Transverse colon (tissue), 4 donors: ENCODE measurements around the gene IFITM1. TPM values are rescaled to one million over a fixed set of nuclear protein-coding genes. Genes with fewer than 3 reads are reported as not detected.

ENCODE experiments used
- DNase-seq: peaks from one replicate; pipeline ENCODE4 v3.0.0-alpha.2; 2019
- H3K27ac ChIP-seq, 4 donors: fragments of 200-600 bp; sonication (generic); 2 replicates each; pipeline ENCODE4 v1.5.1; 2016 to 2018; ENCODE audit warnings: inconsistent platforms in 4 of 4
- H3K27me3 ChIP-seq: fragments of 200-600 bp; sonication (generic); 2 replicates; pipeline ENCODE4 v1.5.1; 2017; ENCODE audit warnings: inconsistent platforms
- H3K36me3 ChIP-seq, 4 donors: fragments of 200-600 bp; sonication (generic); 2 replicates each; pipeline ENCODE4 v1.5.1; 2017 to 2019; ENCODE audit warnings: inconsistent platforms in 4 of 4
- H3K4me1 ChIP-seq, 4 donors: fragments of 200-600 bp; sonication (generic); 2 replicates each; pipeline ENCODE4 v1.5.1; 2017 to 2020; ENCODE audit warnings: inconsistent platforms in 4 of 4
- H3K4me3 ChIP-seq, 4 donors: fragments of 200-600 bp; sonication (generic); 1 replicate in 1 of 4; 2 replicates in 3 of 4; pipeline versions ENCODE4 v1.5.1 to v1.6.1; 2017 to 2019; ENCODE audit warnings: inconsistent platforms in 4 of 4
- H3K9me3 ChIP-seq, 2 donors: fragments of 200-600 bp; sonication (generic); 2 replicates each; pipeline ENCODE4 v1.5.1; 2017 to 2019; ENCODE audit warnings: inconsistent platforms in 2 of 2
- CTCF ChIP-seq, 5 experiments: fragments of 200-600 bp in 3 of 5; fragments of 450-650 bp in 2 of 5; sonication (generic) in 3 of 5; IDR thresholded peaks; 1 replicate in 2 of 5; 2 replicates in 3 of 5; pipeline ENCODE4 v1.5.1; 2016 to 2017; ENCODE audit warnings: antibody characterized with exemption in 5 of 5, inconsistent platforms in 3 of 5, mild to moderate bottlenecking in 2 of 5, moderate library complexity in 1 of 5
- EP300 ChIP-seq: sonication (generic); formaldehyde crosslinking; IDR thresholded peaks from one replicate; pipeline ENCODE4 v1.6.1; 2017; ENCODE audit warnings: antibody characterized with exemption, low read depth
- POLR2A ChIP-seq: fragments of 450-650 bp; IDR thresholded peaks from one replicate; pipeline ENCODE4 v1.6.1; 2016; ENCODE audit warnings: antibody characterized with exemption, mild to moderate bottlenecking, moderate library complexity
- POLR2AphosphoS5 ChIP-seq, 3 donors: sonication (generic); formaldehyde crosslinking; IDR thresholded peaks; one replicate each; pipeline ENCODE4 v1.6.1; 2016; ENCODE audit warnings: antibody characterized with exemption in 3 of 3
- WGBS, 2 donors: methylation state at CpG; one replicate each; pipeline ENCODE4 v1.1.5; 2018; ENCODE audit warnings: low coverage in 1 of 2; 5-methylcytosine and 5-hydroxymethylcytosine counted together
- in situ Hi-C, 4 donors: fragments of 200-750 bp; cut with MboI; loops; one replicate each; pipeline versions ENCODE4 v1.15.0 to v1.15.1; 2017; ENCODE audit warnings: low sequenced_read_pairs in 3 of 4, low pct_ligation_motif_present in 1 of 4, low pct_unique_long_range_greater_than_20kb in 1 of 4
- intact Hi-C: fragments of 100-400 bp; cut with DNase I; formaldehyde crosslinking; loops from one replicate; pipeline ENCODE4 v1.15.1; 2023; ENCODE audit warnings: low total_unique reads
- total RNA-seq, 4 donors: library from RNA; depleted of rRNA; stranded (reverse); fragments of >200 nt; gene quantifications; one replicate each; pipeline ENCODE4 v1.1.0, GENCODE V29; 2016

Gene IFITM1
- total RNA-seq, 4 donors from 2014 or later: 19.9 to 109 (median 60.5) TPM

DNA sequence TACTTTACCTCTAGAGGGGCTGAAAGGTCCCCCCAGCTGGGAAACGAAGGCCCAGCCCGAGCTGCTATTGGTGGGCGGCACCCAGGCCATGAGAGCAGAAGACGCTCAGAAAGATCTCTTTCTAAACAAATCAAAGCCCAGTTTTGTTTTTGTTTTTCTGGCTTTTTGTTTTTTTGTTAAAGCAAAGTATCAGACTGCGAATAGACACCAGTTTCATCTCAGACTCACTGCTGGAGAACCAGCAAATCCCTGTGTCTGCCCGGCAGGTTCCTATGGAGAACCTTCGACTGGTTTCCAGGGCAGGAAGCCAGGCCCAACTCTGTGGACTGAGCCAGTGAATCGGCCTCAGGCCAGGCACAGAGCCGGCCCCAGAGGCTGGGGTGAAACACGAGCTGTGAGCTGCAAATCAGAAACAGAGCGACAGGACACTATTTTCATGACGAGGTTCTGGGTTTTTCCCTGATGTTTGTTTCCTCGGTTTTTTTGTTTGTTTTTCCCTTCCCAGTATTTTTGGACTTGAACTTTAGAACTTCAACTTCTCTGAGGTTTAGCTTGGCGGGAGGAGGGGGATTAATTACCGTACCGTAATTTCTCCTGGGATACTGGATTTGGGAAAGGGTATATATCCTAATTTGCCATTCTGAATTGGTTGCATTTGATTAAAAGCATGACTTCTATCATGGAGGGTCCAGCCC lies 39.5 kb downstream of the IFITM1 start:
- in situ Hi-C loops (no loop called here), intact Hi-C loops (no loop called here)
- DNase-seq: peak; percentile 73
- peak overlapping the region; percentile 91 to 93 (median 92) for H3K27ac ChIP-seq
- TF ChIP-seq CTCF (IDR thresholded peaks at IDR 0.05): no peak
- TF ChIP-seq POLR2AphosphoS5 (IDR thresholded peaks at IDR 0.05): peak; percentile 13 to 47 (median 42)
- no peaks in the 10 kb centered on the region for H3K9me3 ChIP-seq
- H3K4me1 ChIP-seq: peaks cover 18 to 34% (median 26%) of the 10 kb centered on the region in 4 donors
- 30 to 38% methylated on average over 11 to 16 of the region's 16 CpGs for WGBS, 2 donors
- H3K36me3 ChIP-seq: no peaks in the 10 kb centered on the region
- H3K27me3 ChIP-seq: no peaks in the 10 kb centered on the region
- H3K4me3 ChIP-seq: no peak overlapping the region

DNA sequence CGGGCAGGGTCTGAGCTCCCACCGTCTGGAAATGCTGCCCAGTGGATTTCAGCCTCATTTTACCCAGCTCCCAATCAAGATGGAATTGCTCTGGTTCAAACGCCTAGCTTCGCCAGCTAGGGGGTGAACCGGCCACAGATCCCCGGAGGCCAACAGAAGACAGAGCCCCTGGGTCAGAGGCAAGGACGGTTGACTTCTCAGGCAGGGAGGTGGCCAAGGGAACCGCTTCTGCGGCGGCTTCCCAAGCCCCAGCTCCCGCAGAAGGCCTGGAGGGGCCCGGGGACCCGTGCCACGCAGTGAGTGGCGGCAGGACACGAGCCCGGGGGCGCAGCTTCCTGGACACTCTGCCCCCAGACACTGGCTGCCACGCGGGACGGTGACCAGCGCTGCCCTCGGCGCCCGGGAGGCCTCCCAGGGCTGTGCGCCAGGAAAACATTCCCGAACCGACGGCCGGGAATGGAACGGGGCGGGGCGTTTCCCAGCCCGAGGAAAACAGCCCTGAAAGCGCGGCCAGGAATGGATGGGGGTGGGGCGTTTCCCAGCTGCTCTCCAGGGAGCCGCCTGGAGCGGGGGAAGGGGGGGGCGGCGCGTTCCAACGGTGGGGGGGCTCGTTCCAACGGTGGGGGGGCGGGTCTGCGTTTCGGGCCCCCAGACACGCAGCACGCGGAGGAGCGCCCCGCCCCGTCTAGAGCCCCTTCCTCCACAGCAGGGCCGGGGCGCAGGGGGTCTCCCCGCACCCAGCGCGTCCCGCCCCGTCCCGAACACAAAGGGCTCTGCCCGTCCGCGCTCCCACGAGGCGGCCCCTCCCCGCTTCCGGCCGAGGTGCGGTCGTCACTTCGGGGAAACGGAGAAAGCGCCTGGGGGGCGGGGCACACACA lies 42.0 kb downstream of the IFITM1 start:
- Histone ChIP-seq H3K4me1 (peaks cover 18 to 30% (median 26%) of the 10 kb centered on the region in 4 donors), H3K36me3 (no peaks in the 10 kb centered on the region), H3K27ac (peak overlapping the region; percentile 91 to 93 (median 92)), H3K27me3 (no peaks in the 10 kb centered on the region), H3K4me3 (peak overlapping the region; percentile 39 to 57 (median 49)), H3K9me3 (no peaks in the 10 kb centered on the region)
- TF ChIP-seq EP300: peak; percentile 83
- TF ChIP-seq POLR2AphosphoS5 (IDR thresholded peaks at IDR 0.05): peak; percentile 71 to 81 (median 75)
- no peak for TF ChIP-seq CTCF (IDR thresholded peaks at IDR 0.05)
- TF ChIP-seq POLR2A: peak; percentile 18
- intact Hi-C loops (loop anchor here (5.0 kb wide), 1 partner anchor 49 kb away; the partner anchor contains the start of gene IFITM2), in situ Hi-C loops (no loop called here)
- peak; percentile 95 for DNase-seq
- 8% methylated on average over 37 of the region's 76 CpGs; no CpG with 5 or more reads in 1 of the 2 donors for WGBS, 2 donors

GRCh38 chr11:356610-357009 lies 42.8 kb downstream of the IFITM1 start:
- H3K4me3 ChIP-seq: no peak overlapping the region
- H3K36me3 ChIP-seq: no peaks in the 10 kb centered on the region
- peaks cover 18 to 26% (median 24%) of the 10 kb centered on the region in 4 donors for H3K4me1 ChIP-seq
- H3K27me3 ChIP-seq: no peaks in the 10 kb centered on the region
- in situ Hi-C loops (no loop called here), intact Hi-C loops (loop anchor here (5.0 kb wide), 1 partner anchor 49 kb away; the partner anchor contains the start of gene IFITM2)
- WGBS, 2 donors: 76 to 82% methylated on average over 2 to 6 of the region's 6 CpGs
- no peak for DNase-seq
- TF ChIP-seq EP300: no peak
- TF ChIP-seq POLR2AphosphoS5 (IDR thresholded peaks at IDR 0.05): no peak
- TF ChIP-seq POLR2A: no peak
- TF ChIP-seq CTCF (IDR thresholded peaks at IDR 0.05): no peak
- no peaks in the 10 kb centered on the region for H3K9me3 ChIP-seq
- H3K27ac ChIP-seq: no peak overlapping the region

DNA sequence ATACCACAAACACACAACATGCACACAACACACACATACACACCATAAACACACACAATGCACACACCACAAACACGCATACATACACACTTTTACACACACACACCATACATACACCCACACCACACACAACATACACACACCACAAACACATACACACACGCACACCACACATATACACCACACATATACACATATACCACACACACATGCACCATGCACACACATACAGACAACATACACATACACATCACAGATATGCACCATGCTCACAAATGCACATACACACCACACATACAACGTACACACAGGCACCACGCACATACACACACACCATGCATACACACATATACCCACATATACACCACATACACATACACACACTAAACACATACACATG lies 43.7 kb downstream of the IFITM1 start:
- in situ Hi-C loops: no loop called here
- no peak for DNase-seq
- no peak overlapping the region for H3K27ac ChIP-seq
- peaks cover 18 to 26% (median 24%) of the 10 kb centered on the region in 4 donors for H3K4me1 ChIP-seq
- H3K36me3 ChIP-seq: no peaks in the 10 kb centered on the region
- TF ChIP-seq CTCF (IDR thresholded peaks at IDR 0.05) (no peak), EP300 (no peak), POLR2AphosphoS5 (IDR thresholded peaks at IDR 0.05) (no peak), POLR2A (no peak)
- H3K27me3 ChIP-seq: no peaks in the 10 kb centered on the region
- H3K9me3 ChIP-seq: no peaks in the 10 kb centered on the region
- WGBS, 2 donors: 87 to 100% methylated on average over 1 to 4 of the region's 4 CpGs
- intact Hi-C loops: loop anchor here (5.0 kb wide), 1 partner anchor 50 kb away; the partner anchor contains the start of gene IFITM2
- H3K4me3 ChIP-seq: no peak overlapping the region
